Caco-2 (cell line): ENCODE data around the gene ALPP. TPM values are rescaled to one million over a fixed set of nuclear protein-coding genes. Genes with fewer than 3 reads are reported as not detected.

ENCODE experiments used
- BruUV-seq: library from RNA; stranded (reverse); fragments of 400-500 nt; replicated peaks from 2 replicates; lab custom pipeline; 2021; lab: Mats Ljungman, UMichigan
- CTCF ChIA-PET: fragments of 300-600 bp; sonication (Branson Sonifier 250); formaldehyde crosslinking; loops from one replicate; lab custom pipeline; 2022; ENCODE audit warnings: antibody characterized with exemption; lab: Charles Lee
- POLR2A ChIA-PET: fragments of 300-600 bp; sonication (Branson Sonifier 250); formaldehyde crosslinking; loops from one replicate; lab custom pipeline; 2022; ENCODE audit warnings: antibody characterized with exemption; lab: Charles Lee
- DNase-seq, 2 experiments: peaks; one replicate each; pipeline versions ENCODE4 v3.0.0 to v3.0.0-alpha.2; 2020 to 2022
- H3K27me3 ChIP-seq: replicated peaks from 2 replicates; pipeline ENCODE4 v1.6.0; 2011; ENCODE audit warnings: low read length; ENCODE audit not compliant: control insufficient read depth, insufficient read depth
- H3K36me3 ChIP-seq: 2 replicates; pipeline ENCODE4 v1.5.1; 2011; ENCODE audit warnings: low read length; ENCODE audit not compliant: control insufficient read depth, insufficient read depth
- H3K4me1 ChIP-seq: fragments of 250-450 bp; sonication (Bioruptor Pico); 2 replicates; pipeline ENCODE4 v1.5.1; 2020; ENCODE audit warnings: mild to moderate bottlenecking
- H3K4me3 ChIP-seq: 2 replicates; pipeline ENCODE4 v1.5.1; 2011; ENCODE audit warnings: low read depth, mild to moderate bottlenecking, control low read depth, low read length
- H3K9me3 ChIP-seq: fragments of 250-450 bp; sonication (Bioruptor Pico); 2 replicates; pipeline ENCODE4 v1.5.1; 2020; ENCODE audit warnings: mild to moderate bottlenecking, moderate library complexity
- H3K27ac Mint-ChIP-seq: one replicate; pipeline ENCODE4 v1.8.0; 2022; ENCODE audit warnings: mixed read lengths; ENCODE audit not compliant: unreplicated experiment
- H3K27me3 Mint-ChIP-seq: one replicate; pipeline ENCODE4 v1.8.0; 2022; ENCODE audit warnings: mixed read lengths; ENCODE audit not compliant: insufficient read depth, unreplicated experiment
- H3K36me3 Mint-ChIP-seq: one replicate; pipeline ENCODE4 v1.8.0; 2022; ENCODE audit warnings: mild to moderate bottlenecking, mixed read lengths; ENCODE audit not compliant: insufficient read depth, unreplicated experiment
- H3K4me1 Mint-ChIP-seq: one replicate; pipeline ENCODE4 v1.8.0; 2022; ENCODE audit warnings: low read depth, mixed read lengths; ENCODE audit not compliant: unreplicated experiment
- H3K4me3 Mint-ChIP-seq: one replicate; pipeline ENCODE4 v1.8.0; 2022; ENCODE audit warnings: mild to moderate bottlenecking, moderate library complexity, mixed read lengths; ENCODE audit not compliant: unreplicated experiment
- H3K9me3 Mint-ChIP-seq: one replicate; pipeline ENCODE4 v1.8.0; 2022; ENCODE audit warnings: mixed read lengths; ENCODE audit not compliant: unreplicated experiment
- intact Hi-C: fragments of 100-400 bp; cut with micrococcal nuclease; formaldehyde crosslinking; loops from one replicate; pipeline ENCODE4 v1.10.0; 2022; ENCODE audit not compliant: unreplicated experiment
- total RNA-seq: library from RNA; stranded (reverse); gene quantifications from 2 replicates; pipeline ENCODE4 v1.2.3, GENCODE V29; 2022
- TF ChIP-seq, protein P1 (sequence below), 2 experiments: fragments of 200-600 bp in 1 of 2; IDR thresholded peaks; 1 replicate in 1 of 2; 2 replicates in 1 of 2; pipeline versions ENCODE4 v1.5.1 to v1.8.0; 2011 to 2022; ENCODE audit warnings: antibody characterized with exemption in 1 of 2, control low read depth in 1 of 2, inconsistent platforms in 1 of 2, low read depth in 1 of 2, low read length in 1 of 2, mild to moderate bottlenecking in 1 of 2, moderate library complexity in 1 of 2; ENCODE audit not compliant: insufficient read depth in 1 of 2, severe bottlenecking in 1 of 2, unreplicated experiment in 1 of 2

Gene ALPP
- total RNA-seq, 1 experiment from 2014 or later, result 4.9 TPM

DNA sequence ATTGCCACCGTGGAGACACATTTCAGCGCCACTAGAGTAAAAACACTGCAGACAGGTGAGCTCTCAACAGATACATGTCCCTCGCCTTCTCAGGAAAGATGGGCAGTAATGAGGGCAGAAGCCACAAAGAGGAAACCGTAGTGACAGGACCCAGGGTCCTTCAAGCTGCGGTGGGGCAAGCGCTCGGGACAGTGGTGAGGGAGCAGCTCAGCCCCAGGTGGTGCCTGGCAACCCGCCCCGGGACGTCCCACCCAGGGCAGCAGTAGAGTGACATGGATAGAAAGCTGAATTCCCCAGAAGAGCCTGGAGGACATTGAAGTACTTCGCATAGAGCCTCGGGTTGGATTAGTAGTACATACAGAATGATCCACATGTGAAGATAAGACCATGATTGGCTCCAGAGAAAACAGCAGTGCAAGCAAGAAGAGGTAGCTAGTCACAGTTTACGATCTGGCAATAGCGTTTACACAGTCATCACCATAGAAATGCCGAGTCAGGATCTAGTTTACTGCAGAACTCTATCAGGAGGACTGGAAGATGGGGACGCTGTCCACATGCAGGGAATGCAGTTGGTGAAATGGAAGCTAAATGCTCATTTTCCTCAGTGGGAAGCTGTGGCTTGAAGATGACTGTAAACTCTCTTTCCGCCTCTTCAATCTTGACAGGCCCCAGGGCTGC, 37.4 kb upstream of the ALPP start:
- H3K27ac Mint-ChIP-seq, result no peak overlapping the region
- H3K9me3 ChIP-seq, result no peaks in the 10 kb centered on the region
- TF ChIP-seq, protein P1, sequence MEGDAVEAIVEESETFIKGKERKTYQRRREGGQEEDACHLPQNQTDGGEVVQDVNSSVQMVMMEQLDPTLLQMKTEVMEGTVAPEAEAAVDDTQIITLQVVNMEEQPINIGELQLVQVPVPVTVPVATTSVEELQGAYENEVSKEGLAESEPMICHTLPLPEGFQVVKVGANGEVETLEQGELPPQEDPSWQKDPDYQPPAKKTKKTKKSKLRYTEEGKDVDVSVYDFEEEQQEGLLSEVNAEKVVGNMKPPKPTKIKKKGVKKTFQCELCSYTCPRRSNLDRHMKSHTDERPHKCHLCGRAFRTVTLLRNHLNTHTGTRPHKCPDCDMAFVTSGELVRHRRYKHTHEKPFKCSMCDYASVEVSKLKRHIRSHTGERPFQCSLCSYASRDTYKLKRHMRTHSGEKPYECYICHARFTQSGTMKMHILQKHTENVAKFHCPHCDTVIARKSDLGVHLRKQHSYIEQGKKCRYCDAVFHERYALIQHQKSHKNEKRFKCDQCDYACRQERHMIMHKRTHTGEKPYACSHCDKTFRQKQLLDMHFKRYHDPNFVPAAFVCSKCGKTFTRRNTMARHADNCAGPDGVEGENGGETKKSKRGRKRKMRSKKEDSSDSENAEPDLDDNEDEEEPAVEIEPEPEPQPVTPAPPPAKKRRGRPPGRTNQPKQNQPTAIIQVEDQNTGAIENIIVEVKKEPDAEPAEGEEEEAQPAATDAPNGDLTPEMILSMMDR (IDR thresholded peaks at IDR 0.05; ENCODE audit: insufficient read depth in 1 of 2, low read depth in 1 of 2, low read length in 1 of 2, severe bottlenecking in 1 of 2, unreplicated experiment in 1 of 2), result no peak
- ChIA-PET CTCF (interaction anchor here (0.6 to 1.5 kb wide), 2 partner anchors 8 to 23 kb away, joined by 3 read pairs; no protein-coding TSS in a partner anchor), POLR2A (interaction anchor here (0.6 kb wide), 1 partner anchor 728 kb away, joined by 3 read pairs; no protein-coding TSS in a partner anchor)
- H3K4me1 ChIP-seq, result no peaks in the 10 kb centered on the region
- intact Hi-C loops, result loop anchor here (5.0 kb wide), 1 partner anchor 96 kb away; no protein-coding TSS in a partner anchor
- no peak overlapping the region for H3K4me3 Mint-ChIP-seq
- peak in 1 of 2 experiments; percentile 23 for DNase-seq
- no peaks in the 10 kb centered on the region for H3K27me3 ChIP-seq
- no peaks in the 10 kb centered on the region for H3K4me1 Mint-ChIP-seq
- BruUV-seq, result no TSS peak
- H3K36me3 Mint-ChIP-seq, result no peaks in the 10 kb centered on the region
- H3K9me3 Mint-ChIP-seq, result no peaks in the 10 kb centered on the region
- H3K27me3 Mint-ChIP-seq, result no peaks in the 10 kb centered on the region
- no peaks in the 10 kb centered on the region for H3K36me3 ChIP-seq
- no peak overlapping the region for H3K4me3 ChIP-seq

DNA sequence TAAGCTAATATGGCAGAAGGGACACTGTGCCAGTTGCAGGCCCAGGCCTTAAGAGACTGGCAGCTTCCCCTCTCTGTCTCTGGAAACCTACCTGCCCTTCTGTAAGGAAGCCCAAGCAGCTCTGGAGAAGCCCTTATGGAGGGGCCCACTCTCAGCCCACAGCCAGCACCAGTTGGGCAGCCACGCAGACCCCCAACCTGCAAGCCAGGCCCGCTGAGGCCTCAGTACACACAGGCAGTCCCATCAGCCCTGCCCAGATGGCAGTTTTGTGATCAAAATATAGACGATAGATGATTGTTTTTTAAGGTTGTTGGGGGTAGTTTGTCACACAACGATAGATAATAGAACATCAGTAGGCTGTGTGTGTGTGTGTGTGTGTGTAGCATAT, 36.8 kb upstream of the ALPP start:
- DNase-seq, result no peak
- BruUV-seq, result no TSS peak
- Histone ChIP-seq H3K27me3 (no peaks in the 10 kb centered on the region), H3K9me3 (no peaks in the 10 kb centered on the region), H3K36me3 (no peaks in the 10 kb centered on the region), H3K4me3 (no peak overlapping the region), H3K4me1 (no peaks in the 10 kb centered on the region)
- H3K9me3 Mint-ChIP-seq, result no peaks in the 10 kb centered on the region
- TF ChIP-seq, protein P1 (IDR thresholded peaks at IDR 0.05; ENCODE audit: insufficient read depth in 1 of 2, low read depth in 1 of 2, low read length in 1 of 2, severe bottlenecking in 1 of 2, unreplicated experiment in 1 of 2), result no peak
- H3K4me1 Mint-ChIP-seq, result no peaks in the 10 kb centered on the region
- ChIA-PET POLR2A (interaction anchor here (0.6 kb wide), 1 partner anchor 728 kb away, joined by 3 read pairs; no protein-coding TSS in a partner anchor), CTCF (interaction anchor here (0.6 to 1.5 kb wide), 2 partner anchors 7 to 23 kb away, joined by 3 read pairs; no protein-coding TSS in a partner anchor)
- H3K4me3 Mint-ChIP-seq, result no peak overlapping the region
- intact Hi-C loops, result loop anchor here (5.0 kb wide), 1 partner anchor 96 kb away; no protein-coding TSS in a partner anchor
- no peak overlapping the region for H3K27ac Mint-ChIP-seq
- H3K27me3 Mint-ChIP-seq, result no peaks in the 10 kb centered on the region
- H3K36me3 Mint-ChIP-seq, result no peaks in the 10 kb centered on the region

DNA sequence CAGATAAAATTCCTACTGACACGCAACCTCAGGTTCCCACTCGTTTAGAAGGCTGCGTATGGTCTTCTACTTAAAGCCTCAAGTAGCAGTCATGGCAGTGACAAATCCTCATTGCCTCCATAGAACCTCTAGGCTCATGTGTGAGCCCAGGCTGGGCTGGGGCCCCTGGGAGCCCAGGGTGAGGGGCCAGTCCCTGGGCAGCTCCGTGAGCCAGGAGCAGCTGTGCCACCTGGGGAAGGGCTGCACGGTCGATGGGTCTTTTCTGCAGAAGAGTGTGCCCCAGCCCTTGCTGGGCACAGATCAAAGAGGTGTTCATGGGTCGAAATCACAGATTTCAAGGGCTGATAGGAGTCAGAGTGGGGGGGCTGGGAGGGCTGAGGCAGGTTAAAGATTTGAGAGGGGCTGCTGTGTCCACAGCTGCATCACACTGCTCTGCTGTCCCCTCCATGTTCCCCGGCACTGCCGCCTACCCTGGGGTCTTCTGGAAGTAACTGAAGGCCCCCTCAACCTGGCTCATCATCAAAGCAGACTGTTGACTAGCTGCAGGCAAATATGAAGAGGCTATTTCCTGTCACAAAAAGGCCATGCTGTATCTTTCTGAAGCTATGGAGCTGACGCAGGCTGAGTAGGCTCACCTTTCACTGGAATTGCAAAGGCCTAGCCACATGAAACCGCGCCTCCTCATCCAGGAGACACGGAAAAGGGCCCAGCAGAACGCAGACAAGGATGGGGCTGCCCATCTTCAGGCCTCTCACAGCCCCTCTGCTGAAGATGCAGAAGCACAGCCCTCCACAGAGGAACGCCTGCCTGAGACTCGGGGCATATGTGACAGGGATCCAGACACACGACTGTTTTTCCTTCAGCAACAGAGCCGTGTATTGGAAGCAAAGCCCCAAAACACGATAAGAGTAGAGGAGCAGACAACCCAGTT, 35.7 kb upstream of the ALPP start:
- DNase-seq, result no peak
- H3K9me3 ChIP-seq, result no peaks in the 10 kb centered on the region
- no TSS peak for BruUV-seq
- no peak overlapping the region for H3K4me3 ChIP-seq
- no peak overlapping the region for H3K4me3 Mint-ChIP-seq
- TF ChIP-seq, protein P1 (IDR thresholded peaks at IDR 0.05; ENCODE audit: insufficient read depth in 1 of 2, low read depth in 1 of 2, low read length in 1 of 2, severe bottlenecking in 1 of 2, unreplicated experiment in 1 of 2), result no peak
- intact Hi-C loops, result loop anchor here (5.0 kb wide), 1 partner anchor 94 kb away; no protein-coding TSS in a partner anchor
- H3K36me3 Mint-ChIP-seq, result no peaks in the 10 kb centered on the region
- H3K36me3 ChIP-seq, result no peaks in the 10 kb centered on the region
- H3K9me3 Mint-ChIP-seq, result no peaks in the 10 kb centered on the region
- ChIA-PET CTCF (no interaction called here), POLR2A (no interaction called here)
- no peaks in the 10 kb centered on the region for H3K27me3 ChIP-seq
- no peaks in the 10 kb centered on the region for H3K27me3 Mint-ChIP-seq
- no peaks in the 10 kb centered on the region for H3K4me1 Mint-ChIP-seq
- no peak overlapping the region for H3K27ac Mint-ChIP-seq
- no peaks in the 10 kb centered on the region for H3K4me1 ChIP-seq
